H9 (cell line): ENCODE data around the gene PAIP1. TPM values are rescaled to one million over a fixed set of nuclear protein-coding genes. Genes with fewer than 3 reads are reported as not detected.

Source experiments
- DNase-seq: peaks from one replicate; pipeline ENCODE4 v3.0.0-alpha.2; 2017
- H2AFZ ChIP-seq: one replicate; pipeline ENCODE4 v1.6.1; 2013; ENCODE audit warnings: mild to moderate bottlenecking, low read length, control low read depth, moderate library complexity
- H2AK5ac ChIP-seq: 2 replicates; pipeline ENCODE4 v1.6.1; 2013; ENCODE audit warnings: low read length, control low read depth, mixed read lengths; ENCODE audit not compliant: insufficient read length
- H2BK120ac ChIP-seq: one replicate; pipeline ENCODE4 v1.6.1; 2013; ENCODE audit warnings: low read depth, mild to moderate bottlenecking, low read length, control low read depth, inconsistent platforms; ENCODE audit not compliant: poor library complexity, severe bottlenecking
- H2BK12ac ChIP-seq: 2 replicates; pipeline ENCODE4 v1.6.1; 2013; ENCODE audit warnings: low read length, control low read depth, mixed read lengths, low read depth; ENCODE audit not compliant: insufficient read length
- H2BK15ac ChIP-seq: 2 replicates; pipeline ENCODE4 v1.6.1; 2013; ENCODE audit warnings: low read depth, low read length, control low read depth
- H2BK20ac ChIP-seq: one replicate; pipeline ENCODE4 v1.6.1; 2013; ENCODE audit warnings: low read depth, mild to moderate bottlenecking, low read length, control low read depth, inconsistent platforms; ENCODE audit not compliant: poor library complexity, severe bottlenecking
- H2BK5ac ChIP-seq: 2 replicates; pipeline ENCODE4 v1.6.1; 2013; ENCODE audit warnings: low read length, control low read depth, mixed read lengths; ENCODE audit not compliant: insufficient read length
- H3K14ac ChIP-seq: 2 replicates; pipeline ENCODE4 v1.6.1; 2013; ENCODE audit warnings: low read length, control low read depth; ENCODE audit not compliant: insufficient read depth
- H3K18ac ChIP-seq: 2 replicates; pipeline ENCODE4 v1.6.1; 2013; ENCODE audit warnings: low read depth, mild to moderate bottlenecking, mixed read lengths, low read length, control low read depth; ENCODE audit not compliant: insufficient read length
- H3K23ac ChIP-seq: 2 replicates; pipeline ENCODE4 v1.6.1; 2013; ENCODE audit warnings: low read length, control low read depth, mixed read lengths, low read depth; ENCODE audit not compliant: insufficient read length
- H3K23me2 ChIP-seq: 2 replicates; pipeline ENCODE4 v1.6.1; 2013; ENCODE audit warnings: low read depth, mild to moderate bottlenecking, mixed read lengths, low read length, control low read depth; ENCODE audit not compliant: insufficient read length, poor library complexity, severe bottlenecking
- H3K27ac ChIP-seq: 2 replicates; pipeline ENCODE4 v1.5.1; 2013; ENCODE audit warnings: low read length, control low read depth, mixed read lengths, low read depth; ENCODE audit not compliant: insufficient read length
- H3K27me3 ChIP-seq: 2 replicates; pipeline ENCODE4 v1.6.1; 2013; ENCODE audit warnings: low read length, control low read depth, inconsistent platforms; ENCODE audit not compliant: insufficient read depth
- H3K4ac ChIP-seq: 2 replicates; pipeline ENCODE4 v1.6.1; 2013; ENCODE audit warnings: low read depth, mild to moderate bottlenecking, control low read depth, inconsistent platforms, low read length, moderate library complexity
- H3K4me1 ChIP-seq: 2 replicates; pipeline ENCODE4 v1.6.1; 2013; ENCODE audit warnings: low read length, control low read depth, inconsistent platforms; ENCODE audit not compliant: insufficient read depth
- H3K4me2 ChIP-seq: 2 replicates; pipeline ENCODE4 v1.6.1; 2013; ENCODE audit warnings: low read length, control low read depth, mixed read lengths; ENCODE audit not compliant: insufficient read length, insufficient read depth
- H3K56ac ChIP-seq: 2 replicates; pipeline ENCODE4 v1.6.1; 2013; ENCODE audit warnings: low read depth, mild to moderate bottlenecking, mixed read lengths, low read length, control low read depth; ENCODE audit not compliant: insufficient read length
- H3K79me1 ChIP-seq: 2 replicates; pipeline ENCODE4 v1.6.1; 2013; ENCODE audit warnings: low read depth, mild to moderate bottlenecking, moderate library complexity, low read length, control low read depth, inconsistent platforms; ENCODE audit not compliant: insufficient read depth, poor library complexity, severe bottlenecking
- H3K79me2 ChIP-seq: 2 replicates; pipeline ENCODE4 v1.6.1; 2013; ENCODE audit warnings: low read length, control low read depth, inconsistent platforms; ENCODE audit not compliant: insufficient read depth
- H3K9ac ChIP-seq: 2 replicates; pipeline ENCODE4 v1.6.1; 2013; ENCODE audit warnings: low read length, control low read depth, mixed read lengths; ENCODE audit not compliant: insufficient read length; ENCODE audit errors: extremely low read depth
- H3K9me3 ChIP-seq: one replicate; pipeline ENCODE4 v1.6.1; 2013; ENCODE audit warnings: low read depth, low read length, inconsistent platforms; ENCODE audit not compliant: control insufficient read depth
- H3T11ph ChIP-seq: one replicate; pipeline ENCODE4 v1.6.1; 2013; ENCODE audit warnings: mild to moderate bottlenecking, low read length, control low read depth, inconsistent platforms
- H4K20me1 ChIP-seq: one replicate; pipeline ENCODE4 v1.6.1; 2013; ENCODE audit not compliant: control insufficient read depth, insufficient read length, insufficient read depth
- H4K5ac ChIP-seq: 2 replicates; pipeline ENCODE4 v1.6.1; 2013; ENCODE audit warnings: low read depth, mild to moderate bottlenecking, mixed read lengths, low read length, control low read depth; ENCODE audit not compliant: insufficient read length
- H4K8ac ChIP-seq: replicated peaks from 2 replicates; pipeline ENCODE4 v1.6.1; 2013; ENCODE audit warnings: low read length, control low read depth, mixed read lengths, low read depth; ENCODE audit not compliant: insufficient read length
- H4K91ac ChIP-seq: 2 replicates; pipeline ENCODE4 v1.6.1; 2013; ENCODE audit warnings: low read depth, mild to moderate bottlenecking, moderate library complexity, mixed read lengths, low read length, control low read depth; ENCODE audit not compliant: insufficient read length
- H3K27ac Mint-ChIP-seq, 3 experiments: 2 replicates in 2 of 3; 3 replicates in 1 of 3; pipeline ENCODE4 v1.8.0; 2020 to 2021; ENCODE audit warnings: mixed read lengths in 3 of 3, mild to moderate bottlenecking in 1 of 3, moderate library complexity in 1 of 3
- H3K27me3 Mint-ChIP-seq: 2 replicates; pipeline ENCODE4 v1.8.0; 2021; ENCODE audit warnings: low read depth, mild to moderate bottlenecking, moderate library complexity, mixed read lengths
- H3K36me3 Mint-ChIP-seq, 3 experiments: 2 replicates in 2 of 3; 3 replicates in 1 of 3; pipeline ENCODE4 v1.8.0; 2020 to 2021; ENCODE audit warnings: low read depth in 3 of 3, mixed read lengths in 3 of 3; ENCODE audit not compliant: insufficient read depth in 1 of 3
- H3K4me1 Mint-ChIP-seq, 2 experiments: 2 replicates each; pipeline ENCODE4 v1.8.0; 2020; ENCODE audit warnings: mixed read lengths in 2 of 2
- H3K4me3 Mint-ChIP-seq, 2 experiments: 2 replicates in 1 of 2; 3 replicates in 1 of 2; pipeline ENCODE4 v1.8.0; 2020 to 2021; ENCODE audit warnings: mild to moderate bottlenecking in 2 of 2, mixed read lengths in 2 of 2, moderate library complexity in 1 of 2
- H3K9me3 Mint-ChIP-seq, 2 experiments: 2 replicates in 1 of 2; 3 replicates in 1 of 2; pipeline ENCODE4 v1.8.0; 2020; ENCODE audit warnings: mild to moderate bottlenecking in 2 of 2, mixed read lengths in 2 of 2, moderate library complexity in 1 of 2
- CTCF ChIP-seq: fragments of 200-600 bp; sonication (generic); conservative IDR thresholded peaks from 3 replicates; pipeline ENCODE4 v1.8.0; 2021; ENCODE audit warnings: antibody characterized with exemption, mild to moderate bottlenecking
- whole genome bisulfite sequencing: extraction: QIAGEN DNeasy Blood & Tissue Kit; methylation state at CpG from one replicate; pipeline ENCODE4 v1.1.7; 2013; ENCODE audit warnings: missing lambda C conversion rate, low lambda C conversion rate, mixed read lengths; ENCODE audit not compliant: insufficient read length; ENCODE audit errors: extremely low coverage; 5-methylcytosine and 5-hydroxymethylcytosine counted together
- total RNA-seq: library from RNA; stranded (reverse); gene quantifications from 2 replicates; pipeline ENCODE4 v1.2.1, GENCODE V29; 2021

PAIP1 gene
- total RNA-seq, 1 experiment from 2014 or later, result 92.9 TPM

- Histone ChIP-seq H4K20me1 (no peaks in the 10 kb centered on the region), H3K4me2 (no peak overlapping the region), H3K4ac (no peak overlapping the region), H2BK20ac (no peak overlapping the region), H4K8ac (no peak overlapping the region), H3K18ac (no peak overlapping the region), H2AFZ (no peak overlapping the region), H3K56ac (no peak overlapping the region), H2BK5ac (no peak overlapping the region), H3K14ac (no peak overlapping the region), H4K5ac (no peak overlapping the region), H3K23me2 (no peaks in the 10 kb centered on the region), H3K27me3 (no peaks in the 10 kb centered on the region), H2BK120ac (no peak overlapping the region), H3K4me1 (no peaks in the 10 kb centered on the region), H3K27ac (no peak overlapping the region), H3K9ac (no peak overlapping the region), H3K79me2 (no peaks in the 10 kb centered on the region), H2BK12ac (no peak overlapping the region), H2BK15ac (no peak overlapping the region), H3T11ph (no peak overlapping the region), H3K79me1 (no peaks in the 10 kb centered on the region), H4K91ac (no peak overlapping the region), H3K23ac (no peak overlapping the region), H2AK5ac (no peak overlapping the region), H3K9me3 (no peaks in the 10 kb centered on the region)
- Mint-ChIP-seq H3K27me3 (no peaks in the 10 kb centered on the region), H3K4me3 (no peak overlapping the region), H3K27ac (no peak overlapping the region), H3K9me3 (no peaks in the 10 kb centered on the region), H3K36me3 (peaks cover 0 to 23% (median 7%) of the 10 kb centered on the region in 3 experiments), H3K4me1 (no peaks in the 10 kb centered on the region)
- TF ChIP-seq CTCF, result no peak
- DNase-seq, result no peak
- WGBS, result no CpG with 5 or more reads among the region's 1 CpG
Observed at GRCh38 chr5:43491326-43491725, 65.6 kb downstream of the PAIP1 start.
